ENCODE data around the gene MAML2. TPM values are rescaled to one million over a fixed set of nuclear protein-coding genes. Genes with fewer than 3 reads are reported as not detected.

The MAML2 gene
- total and polyA plus RNA-seq, 2 experiments from 2014 or later: 2.0 to 7.1 TPM

- peaks cover 12% of the 10 kb centered on the region for H3K9me2 ChIP-seq (ENCODE audit: insufficient read depth)
- peaks cover 46% of the 10 kb centered on the region for H3K4me1 ChIP-seq (ENCODE audit: insufficient read depth)
- H4K20me1 ChIP-seq (replicated peaks; ENCODE audit: insufficient read depth): no peaks in the 10 kb centered on the region
- no peaks in the 10 kb centered on the region for H3K79me2 ChIP-seq (replicated peaks; ENCODE audit: insufficient read depth)
- Mint-ChIP-seq H3K27me3 (ENCODE audit: insufficient read depth, low read depth, poor library complexity) (peaks cover 7% of the 10 kb centered on the region), H3K27ac (peak overlapping the region; percentile 87; the same call in 1 of the 2 replicates), H3K4me1 (peaks cover 59% of the 10 kb centered on the region), H3K4me3 (no peak overlapping the region), H3K36me3 (ENCODE audit: low read depth) (no peaks in the 10 kb centered on the region; the same call in 2 of the 3 replicates), H3K9me3 (no peaks in the 10 kb centered on the region; the same call in 2 of the 3 replicates)
- no peak overlapping the region for H3K4me3 ChIP-seq
- no peak overlapping the region for H2AFZ ChIP-seq
- H3K36me3 ChIP-seq (ENCODE audit: insufficient read depth): no peaks in the 10 kb centered on the region
- ATAC-seq: no peak
- H3K27me3 ChIP-seq (ENCODE audit: insufficient read depth): no peaks in the 10 kb centered on the region
- DNase-seq (ENCODE audit: low spot score): no peak
- peak overlapping the region; percentile 34; the same call in 1 of the 2 replicates for H3K27ac ChIP-seq (ENCODE audit: low read depth)
- H3F3A ChIP-seq (replicated peaks; ENCODE audit: low read depth): no peaks in the 10 kb centered on the region
- H3K4me2 ChIP-seq: no peak overlapping the region
- no peak for TF ChIP-seq ZNF331 (CRISPR knock-in tag; IDR thresholded peaks at IDR 0.05; ENCODE audit: low read depth)
- TF ChIP-seq STAT1 (IDR thresholded peaks at IDR 0.05; ENCODE audit: unreplicated experiment): no peak
- no peak for TF ChIP-seq POLR2AphosphoS5 (IDR thresholded peaks at IDR 0.05; ENCODE audit: low read depth)
- no peak for TF ChIP-seq EZH2phosphoT487 (IDR thresholded peaks at IDR 0.05; ENCODE audit: unreplicated experiment)
- no peak for TF ChIP-seq REST (IDR thresholded peaks at IDR 0.05; ENCODE audit: unreplicated experiment)
- no peak for TF ChIP-seq ZNF114 (CRISPR knock-in tag; IDR thresholded peaks at IDR 0.05)
- TF ChIP-seq JUNB (IDR thresholded peaks at IDR 0.05; ENCODE audit: unreplicated experiment): no peak
- TF ChIP-seq ETS1 (IDR thresholded peaks at IDR 0.05): no peak
- no peak for TF ChIP-seq CTCF (conservative IDR thresholded peaks at IDR 0.05; ENCODE audit: low read depth in 2 of 2)
Measured at GRCh38 chr11:96195671-96196070, 147.3 kb downstream of the MAML2 start.

All from GM23338 (cell line).